GM20000 (cell line): ENCODE data around the gene SLC7A9.

Source experiments
- DNase-seq: peaks from one replicate; pipeline ENCODE4 v3.0.0; 2012; ENCODE audit warnings: low spot score
- TF ChIP-seq, protein P1 (sequence below): IDR thresholded peaks from 2 replicates; pipeline ENCODE4 v1.5.1; 2012; ENCODE audit warnings: mild to moderate bottlenecking, control low read depth; ENCODE audit errors: extremely low read depth, missing control alignments

The SLC7A9 gene

DNA sequence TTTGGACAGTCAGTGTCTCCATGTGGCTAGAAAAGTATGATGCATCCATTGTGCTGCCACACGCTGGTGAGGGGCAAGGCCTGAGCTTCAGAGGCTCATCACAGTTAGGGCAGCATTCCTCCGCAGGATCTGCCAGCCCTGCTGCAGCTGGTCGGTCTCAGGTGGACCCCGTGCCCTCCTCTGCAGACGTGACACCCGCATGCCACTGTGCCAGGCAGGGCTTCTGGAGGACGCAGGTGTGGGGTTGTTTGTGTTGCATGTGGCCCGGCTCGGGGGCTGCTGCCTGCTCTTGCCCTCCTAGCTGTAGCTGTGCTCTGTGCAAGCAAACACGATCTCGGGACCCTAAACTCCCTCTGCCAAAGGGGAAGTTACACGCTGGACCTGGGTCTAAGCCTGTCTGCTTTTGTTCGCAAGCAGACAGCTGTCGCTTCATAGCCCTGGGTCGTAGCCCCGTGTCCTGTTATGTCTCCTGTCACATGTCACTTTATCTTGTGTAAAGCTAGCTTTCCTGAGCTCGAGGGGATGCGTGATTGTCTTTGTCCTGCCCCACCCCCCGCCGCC lies 45.3 kb downstream of the SLC7A9 start:
- no peak for DNase-seq
- TF ChIP-seq, protein P1, sequence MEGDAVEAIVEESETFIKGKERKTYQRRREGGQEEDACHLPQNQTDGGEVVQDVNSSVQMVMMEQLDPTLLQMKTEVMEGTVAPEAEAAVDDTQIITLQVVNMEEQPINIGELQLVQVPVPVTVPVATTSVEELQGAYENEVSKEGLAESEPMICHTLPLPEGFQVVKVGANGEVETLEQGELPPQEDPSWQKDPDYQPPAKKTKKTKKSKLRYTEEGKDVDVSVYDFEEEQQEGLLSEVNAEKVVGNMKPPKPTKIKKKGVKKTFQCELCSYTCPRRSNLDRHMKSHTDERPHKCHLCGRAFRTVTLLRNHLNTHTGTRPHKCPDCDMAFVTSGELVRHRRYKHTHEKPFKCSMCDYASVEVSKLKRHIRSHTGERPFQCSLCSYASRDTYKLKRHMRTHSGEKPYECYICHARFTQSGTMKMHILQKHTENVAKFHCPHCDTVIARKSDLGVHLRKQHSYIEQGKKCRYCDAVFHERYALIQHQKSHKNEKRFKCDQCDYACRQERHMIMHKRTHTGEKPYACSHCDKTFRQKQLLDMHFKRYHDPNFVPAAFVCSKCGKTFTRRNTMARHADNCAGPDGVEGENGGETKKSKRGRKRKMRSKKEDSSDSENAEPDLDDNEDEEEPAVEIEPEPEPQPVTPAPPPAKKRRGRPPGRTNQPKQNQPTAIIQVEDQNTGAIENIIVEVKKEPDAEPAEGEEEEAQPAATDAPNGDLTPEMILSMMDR, result no peak

DNA sequence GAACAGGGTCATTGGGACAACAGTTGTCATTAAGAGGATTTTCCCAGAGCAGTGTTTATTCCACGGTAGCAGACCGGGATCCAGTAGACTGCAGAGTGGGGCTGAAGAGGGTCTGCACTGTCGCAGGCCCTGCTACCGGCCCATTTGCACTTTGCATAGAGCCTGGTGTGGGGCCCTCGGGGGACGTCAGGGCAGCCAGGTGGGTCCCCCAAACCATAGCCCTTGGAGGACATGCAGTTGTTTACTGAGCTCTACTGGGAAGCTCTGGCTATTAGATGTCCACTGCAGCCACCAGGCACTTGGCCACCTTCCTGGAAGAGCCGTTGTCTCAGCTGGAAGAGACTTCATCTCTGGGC lies 45.8 kb downstream of the SLC7A9 start:
- TF ChIP-seq, protein P1, result no peak
- DNase-seq, result no peak

DNA sequence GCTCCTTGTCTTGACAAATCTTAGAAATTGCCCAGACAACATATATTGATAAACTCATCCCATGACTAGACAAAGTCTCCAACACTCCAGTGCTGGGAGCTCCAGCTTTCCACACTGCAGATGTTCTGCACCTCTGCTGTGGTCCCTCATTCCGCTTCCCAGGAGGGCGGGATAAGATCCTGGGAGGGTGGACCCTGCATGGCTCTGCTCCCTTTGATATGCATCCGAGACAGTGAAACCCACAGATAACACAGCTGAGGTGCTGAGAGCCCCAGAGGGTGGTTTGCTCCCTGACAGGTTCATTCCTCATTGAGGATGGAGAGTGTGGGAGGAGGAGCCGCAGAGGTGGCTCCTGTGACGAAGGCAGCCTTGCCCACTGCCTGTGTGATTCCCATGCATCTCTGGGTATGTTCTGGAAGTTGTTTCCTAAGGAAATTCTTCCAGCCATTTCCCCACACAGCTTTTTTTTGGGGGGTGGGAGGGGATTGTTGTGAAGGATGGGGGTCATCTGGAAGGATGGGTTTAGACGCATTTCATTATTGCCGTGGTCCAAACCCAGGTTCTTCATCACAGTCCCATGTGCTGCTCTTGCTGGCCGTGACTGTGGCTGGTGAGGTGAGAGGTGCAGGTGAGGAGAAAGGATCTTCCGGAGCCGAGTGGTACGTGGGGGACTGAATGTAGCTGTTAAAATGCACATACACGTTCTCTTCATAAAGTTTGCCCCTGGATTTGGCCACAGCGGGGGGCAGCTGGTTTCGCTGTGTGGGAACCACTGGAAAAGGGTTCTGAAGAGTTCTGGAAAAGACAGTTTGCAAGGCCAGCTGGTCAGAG lies 46.4 kb downstream of the SLC7A9 start:
- DNase-seq, result no peak

DNA sequence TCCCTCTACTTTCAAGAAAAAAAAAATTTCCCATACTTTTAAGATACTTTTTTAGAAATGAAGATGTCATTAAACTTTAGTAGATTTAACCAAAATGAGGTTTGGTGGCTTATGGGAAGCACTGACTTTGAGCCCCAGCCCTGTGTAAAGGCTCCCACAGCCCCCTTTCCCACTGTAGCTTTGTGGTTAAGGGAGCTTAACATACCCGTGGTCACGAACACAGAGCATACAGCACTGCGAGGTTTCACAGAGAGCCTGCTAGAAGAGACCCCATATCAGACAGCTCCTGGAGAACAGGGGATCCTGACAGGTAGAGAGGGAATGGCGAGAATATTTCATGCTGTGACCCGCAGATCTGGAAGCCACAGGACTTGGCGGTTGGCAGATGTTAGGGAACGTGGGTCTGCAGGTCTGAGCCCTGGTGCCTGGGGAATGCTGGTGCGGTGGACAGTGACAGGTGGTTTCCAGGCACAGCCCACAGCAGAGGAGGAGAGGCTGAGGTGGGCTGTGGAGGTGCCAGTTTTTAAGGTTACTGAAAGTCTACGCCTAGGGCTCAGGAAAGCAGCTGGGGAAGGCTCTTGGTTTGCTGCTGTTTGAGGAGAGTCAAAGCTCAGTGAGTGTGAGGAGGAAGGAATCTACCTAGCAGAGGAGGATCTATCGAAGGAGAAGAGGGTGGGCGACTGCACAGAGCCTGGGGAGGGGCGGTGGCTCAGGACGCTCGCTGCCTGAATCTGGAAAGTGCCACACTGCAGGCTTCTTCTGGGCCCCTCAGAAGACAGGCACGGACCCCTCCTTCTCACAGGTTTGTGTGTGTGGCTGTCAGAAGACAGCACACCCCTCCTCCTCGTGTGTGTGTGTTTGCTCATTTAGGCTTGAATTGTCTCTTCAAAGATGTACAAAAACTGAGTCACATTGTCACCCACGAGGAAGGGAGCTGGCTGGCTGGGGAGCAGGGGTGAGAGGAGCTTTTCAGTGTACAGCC lies 49.9 kb downstream of the SLC7A9 start:
- no peak for DNase-seq
- TF ChIP-seq, protein P1, result no peak

More for the DNA sequence above, 46.4 kb downstream of the SLC7A9 start:
- TF ChIP-seq, protein P1, result no peak

DNA sequence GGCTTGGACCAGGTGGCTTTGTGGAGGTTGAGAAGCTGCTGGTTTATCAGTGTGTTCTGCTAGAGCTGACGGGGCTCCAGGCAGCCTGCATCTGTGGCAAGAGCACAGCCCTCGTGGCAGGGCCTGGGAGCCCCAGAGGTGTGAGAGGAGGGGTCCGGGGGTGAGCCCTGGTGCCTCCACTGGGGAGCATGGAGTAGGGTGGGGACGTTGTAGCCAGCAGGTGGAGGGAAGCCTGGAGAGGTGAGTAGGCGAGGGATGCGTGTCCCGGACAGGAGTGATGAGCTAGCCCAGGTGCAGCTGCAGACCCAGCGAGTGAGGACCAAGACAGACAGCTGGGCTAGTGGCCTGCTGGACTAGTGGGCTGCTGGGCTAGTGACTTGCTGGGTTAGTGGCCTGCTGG lies 51.0 kb downstream of the SLC7A9 start:
- no peak for DNase-seq
- TF ChIP-seq, protein P1, result no peak

DNA sequence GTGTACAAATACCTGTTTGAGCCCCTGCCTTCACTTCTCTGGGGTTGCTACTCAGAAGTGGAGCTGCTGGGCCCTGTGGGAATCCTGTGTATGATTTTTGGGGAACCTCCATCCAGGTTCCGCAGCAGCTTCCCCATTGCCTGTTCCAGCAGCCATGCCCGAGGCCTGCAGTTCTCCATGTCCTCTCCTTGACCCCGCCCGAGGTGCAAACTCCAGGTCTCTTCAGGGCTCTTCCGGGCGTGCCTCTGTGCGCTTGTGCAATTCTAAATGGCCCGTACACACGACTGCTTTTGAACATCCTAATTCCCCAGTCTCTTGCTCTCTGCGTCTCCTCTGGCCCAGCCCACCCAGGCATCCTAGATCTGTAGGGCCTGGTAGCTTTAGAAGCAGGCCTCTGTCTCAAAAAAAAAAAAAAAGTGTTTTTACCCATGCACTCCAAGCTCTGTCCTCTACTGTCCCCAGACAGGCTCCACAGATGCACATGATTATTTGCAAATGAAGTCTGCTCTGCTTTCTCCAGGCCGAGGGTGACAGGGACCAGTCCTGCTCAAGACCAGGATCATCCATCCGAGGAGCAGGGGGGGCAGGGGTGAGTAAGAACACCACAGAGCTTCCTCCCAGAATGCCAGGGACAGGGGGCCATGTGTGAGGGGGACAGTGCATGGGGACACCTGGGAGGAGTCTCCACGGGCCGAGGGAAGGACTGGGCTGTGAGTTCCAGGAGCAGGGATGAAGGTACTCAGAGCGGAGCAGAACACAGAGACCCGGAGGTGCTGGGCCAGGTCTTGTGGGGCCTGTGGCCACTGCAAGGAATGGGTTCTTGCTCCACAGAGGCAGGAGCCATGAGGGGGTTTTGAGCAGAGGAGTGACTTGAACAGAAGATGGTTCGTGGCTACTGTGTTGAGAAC lies 51.7 kb downstream of the SLC7A9 start:
- no peak for DNase-seq
- TF ChIP-seq, protein P1, result no peak
